Natural killer cell treated with Interleukin-12 subunit alpha and Interleukin-12 subunit beta and Interleukin-15 and Interleukin-18, amount 100 ng/mL, for 72 hours (primary cell): ENCODE results near the gene GAS7. TPM values are rescaled to one million over a fixed set of nuclear protein-coding genes. Genes with fewer than 3 reads are reported as not detected.

ENCODE experiments used
- ATAC-seq, 2 donors: fragments of 150-1000 bp; cut with Tn5 transposase in 1 of 2; sonication (Bioruptor Pico), chemical (Tn5 transposase) in 1 of 2; 2 replicates each; pipeline ENCODE4 v1.10.0; 2021
- DNase-seq: peaks from one replicate; pipeline ENCODE4 v3.0.0; 2022; ENCODE audit warnings: low spot score
- H3K27ac Mint-ChIP-seq, 2 donors: 1 replicate in 1 of 2; 2 replicates in 1 of 2; pipeline ENCODE4 v1.8.0; 2022; ENCODE audit warnings: mixed read lengths in 2 of 2, mild to moderate bottlenecking in 1 of 2, moderate library complexity in 1 of 2
- H3K27me3 Mint-ChIP-seq, 2 donors: 1 replicate in 1 of 2; 2 replicates in 1 of 2; pipeline ENCODE4 v1.8.0; 2022; ENCODE audit warnings: mixed read lengths in 2 of 2
- H3K36me3 Mint-ChIP-seq: one replicate; pipeline ENCODE4 v1.8.0; 2022; ENCODE audit warnings: mixed read lengths
- H3K4me1 Mint-ChIP-seq, 2 donors: 1 replicate in 1 of 2; 2 replicates in 1 of 2; pipeline ENCODE4 v1.8.0; 2022; ENCODE audit warnings: low read depth in 2 of 2, mixed read lengths in 2 of 2, mild to moderate bottlenecking in 1 of 2
- H3K4me3 Mint-ChIP-seq: one replicate; pipeline ENCODE4 v1.8.0; 2022; ENCODE audit warnings: mixed read lengths
- H3K9me3 Mint-ChIP-seq: 2 replicates; pipeline ENCODE4 v1.8.0; 2022; ENCODE audit warnings: mixed read lengths
- total RNA-seq, 2 donors: library from RNA; stranded (reverse); gene quantifications; one replicate each; pipeline ENCODE4 v1.2.3, GENCODE V29; 2022

GAS7 gene
- total RNA-seq, 2 donors from 2014 or later = 4.9 to 5.5 TPM

DNA sequence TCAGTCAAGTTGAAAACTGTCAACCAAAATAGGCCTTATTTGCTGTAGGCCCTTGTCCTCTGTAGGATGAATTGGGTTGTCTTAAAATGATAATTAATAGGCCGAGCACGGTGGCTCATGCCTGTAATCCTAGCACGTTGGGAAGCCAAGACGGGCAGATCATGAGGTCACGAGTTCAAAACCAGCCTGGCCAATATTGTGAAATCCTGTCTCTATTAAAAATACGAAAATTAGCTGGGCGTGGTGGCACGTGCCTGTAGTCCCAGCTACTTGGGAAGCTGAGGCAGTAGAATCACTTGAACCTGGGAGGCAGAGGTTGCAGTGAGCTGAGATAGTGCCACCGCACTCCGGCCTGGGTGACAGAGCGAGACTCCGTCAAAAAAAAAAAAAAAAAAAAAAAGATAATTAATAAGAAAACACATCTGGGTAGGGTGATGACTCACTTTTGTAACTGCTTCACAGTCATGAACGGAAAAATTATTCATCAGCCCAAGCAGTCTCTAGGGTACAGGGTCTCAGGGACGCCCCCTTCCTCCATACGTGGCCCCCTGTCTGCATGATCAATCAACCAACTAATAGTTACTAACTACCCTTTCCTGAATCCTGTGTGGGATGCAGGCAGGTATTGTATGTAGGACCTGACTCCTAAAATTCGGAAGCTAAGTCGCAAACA, 156.4 kb downstream of the GAS7 start:
- H3K4me1 Mint-ChIP-seq = peaks cover 37 to 43% of the 10 kb centered on the region in 2 donors
- no peaks in the 10 kb centered on the region for H3K9me3 Mint-ChIP-seq
- DNase-seq (no peak), ATAC-seq (no peak)
- H3K27me3 Mint-ChIP-seq = no peaks in the 10 kb centered on the region
- no peak overlapping the region for H3K4me3 Mint-ChIP-seq
- no peak overlapping the region for H3K27ac Mint-ChIP-seq
- no peaks in the 10 kb centered on the region for H3K36me3 Mint-ChIP-seq

DNA sequence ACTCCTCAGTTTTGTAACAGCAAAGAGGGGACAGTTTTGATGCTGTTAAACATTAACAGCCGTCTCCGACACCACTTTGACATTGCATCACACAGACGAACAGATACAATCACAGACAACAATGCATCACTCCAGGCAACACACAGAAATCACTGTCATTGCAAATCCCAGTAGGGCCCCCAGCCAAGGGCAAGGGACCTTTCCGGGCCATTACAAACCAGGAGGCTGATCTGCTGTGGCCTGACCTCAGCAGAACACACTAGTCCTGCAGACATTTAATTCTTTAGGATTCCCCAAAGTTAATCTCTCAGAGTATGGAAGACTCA, 157.2 kb downstream of the GAS7 start:
- H3K9me3 Mint-ChIP-seq = no peaks in the 10 kb centered on the region
- H3K27ac Mint-ChIP-seq = no peak overlapping the region
- ATAC-seq (no peak), DNase-seq (peak; percentile 5)
- H3K27me3 Mint-ChIP-seq = no peaks in the 10 kb centered on the region
- H3K36me3 Mint-ChIP-seq = no peaks in the 10 kb centered on the region
- H3K4me1 Mint-ChIP-seq = peaks cover 31 to 42% of the 10 kb centered on the region in 2 donors
- no peak overlapping the region for H3K4me3 Mint-ChIP-seq

DNA sequence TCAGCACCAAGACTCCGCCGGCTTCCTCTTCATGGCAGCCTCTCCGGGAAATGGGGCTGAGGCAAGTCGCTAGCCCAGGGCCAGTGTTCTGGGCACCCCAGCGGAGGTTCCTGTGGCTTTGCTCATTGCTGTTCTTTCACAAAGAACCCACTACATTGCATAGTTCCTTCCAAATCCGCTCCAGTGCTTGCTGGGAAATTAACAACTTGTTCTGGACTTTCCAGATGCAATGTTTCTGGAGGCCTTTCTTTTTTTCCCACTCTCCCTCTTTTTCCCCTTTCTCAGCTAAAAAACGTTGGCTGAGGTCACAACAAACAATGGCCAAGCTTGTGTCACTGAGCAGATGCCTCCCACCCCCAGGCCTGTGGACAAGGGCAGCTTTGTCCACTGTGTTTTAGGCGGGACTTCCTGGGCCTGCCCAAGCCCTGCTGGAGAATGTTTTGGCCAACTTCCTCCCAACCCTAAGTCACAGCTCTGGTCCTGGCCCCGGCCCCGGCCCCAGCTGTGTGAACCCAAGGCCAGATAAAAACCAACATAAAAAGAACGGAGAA, 161.8 kb downstream of the GAS7 start:
- Mint-ChIP-seq H3K27me3 (no peaks in the 10 kb centered on the region), H3K36me3 (no peaks in the 10 kb centered on the region), H3K9me3 (no peaks in the 10 kb centered on the region), H3K27ac (peak overlapping the region in 1 of 2 donors; percentile 71), H3K4me1 (peaks cover 14 to 27% of the 10 kb centered on the region in 2 donors), H3K4me3 (no peak overlapping the region)
- DNase-seq (no peak), ATAC-seq (no peak)

GRCh38 chr17:10035885-10036284, 162.5 kb downstream of the GAS7 start:
- Mint-ChIP-seq H3K9me3 (no peaks in the 10 kb centered on the region), H3K4me1 (peaks cover 14 to 22% of the 10 kb centered on the region in 2 donors), H3K4me3 (no peak overlapping the region), H3K27ac (no peak overlapping the region), H3K27me3 (no peaks in the 10 kb centered on the region), H3K36me3 (no peaks in the 10 kb centered on the region)
- DNase-seq (peak; percentile 28), ATAC-seq (no peak)

DNA sequence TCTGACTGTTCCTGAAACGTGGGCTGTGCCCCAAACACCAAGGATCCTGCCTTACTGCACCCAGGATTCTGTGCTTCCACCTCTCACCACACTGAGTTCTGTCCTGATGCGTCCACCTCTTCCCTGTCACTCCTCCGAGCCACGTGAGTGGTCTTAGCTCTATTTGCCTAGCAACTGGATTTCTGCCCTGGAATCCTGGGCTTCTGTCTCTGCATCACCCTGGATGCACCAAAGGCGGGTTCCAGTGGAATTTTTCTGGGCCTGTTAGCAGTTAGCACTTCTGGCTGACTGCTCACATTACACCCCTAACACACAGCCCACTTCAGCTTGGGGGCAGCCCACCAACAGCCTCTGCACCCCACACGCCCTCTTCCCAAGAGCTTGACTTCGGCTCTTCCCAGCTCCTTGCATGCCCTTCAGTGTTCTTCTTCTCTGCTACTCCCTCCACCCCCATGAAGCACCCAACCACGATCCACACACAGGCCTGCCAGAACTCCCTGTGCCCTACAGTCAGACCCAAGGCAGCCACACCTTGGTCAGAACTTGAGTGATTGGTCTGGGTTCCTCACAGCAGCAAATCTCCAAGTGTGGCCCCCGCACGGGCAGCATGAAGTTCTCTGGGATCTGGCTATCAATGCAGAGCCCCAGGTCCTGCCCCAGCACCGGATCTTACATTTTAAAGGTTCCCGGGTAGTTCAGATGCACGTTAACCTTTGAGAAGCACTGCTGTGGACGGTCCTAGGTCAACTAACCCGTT, 163.5 kb downstream of the GAS7 start:
- DNase-seq (no peak), ATAC-seq (no peak)
- Mint-ChIP-seq H3K27ac (no peak overlapping the region), H3K9me3 (no peaks in the 10 kb centered on the region), H3K27me3 (no peaks in the 10 kb centered on the region), H3K4me3 (no peak overlapping the region), H3K4me1 (peaks cover 5 to 14% of the 10 kb centered on the region in 2 donors), H3K36me3 (no peaks in the 10 kb centered on the region)

DNA sequence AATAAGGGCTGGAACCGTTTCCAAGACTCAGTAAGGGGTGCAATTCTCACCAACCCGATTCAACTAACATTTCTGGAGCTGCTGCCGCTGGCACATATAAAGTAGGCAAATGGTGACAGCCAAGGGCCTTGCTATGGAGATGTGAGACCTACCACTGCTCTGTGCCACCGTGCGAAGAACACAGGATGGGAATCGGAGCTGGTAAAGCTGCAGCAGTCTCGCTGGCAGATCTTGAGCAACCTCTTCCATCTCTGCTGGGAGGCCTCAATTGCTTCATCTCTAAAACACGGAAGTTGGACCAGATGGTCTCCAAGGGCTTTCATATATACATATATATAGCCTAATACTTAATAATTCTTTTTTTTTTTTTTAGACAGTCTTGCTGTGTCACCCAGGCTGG, 164.4 kb downstream of the GAS7 start:
- H3K9me3 Mint-ChIP-seq = no peaks in the 10 kb centered on the region
- ATAC-seq (no peak), DNase-seq (peak; percentile 31)
- no peak overlapping the region for H3K4me3 Mint-ChIP-seq
- no peak overlapping the region for H3K27ac Mint-ChIP-seq
- peaks cover 5 to 12% of the 10 kb centered on the region in 2 donors for H3K4me1 Mint-ChIP-seq
- H3K27me3 Mint-ChIP-seq = no peaks in the 10 kb centered on the region
- no peaks in the 10 kb centered on the region for H3K36me3 Mint-ChIP-seq

DNA sequence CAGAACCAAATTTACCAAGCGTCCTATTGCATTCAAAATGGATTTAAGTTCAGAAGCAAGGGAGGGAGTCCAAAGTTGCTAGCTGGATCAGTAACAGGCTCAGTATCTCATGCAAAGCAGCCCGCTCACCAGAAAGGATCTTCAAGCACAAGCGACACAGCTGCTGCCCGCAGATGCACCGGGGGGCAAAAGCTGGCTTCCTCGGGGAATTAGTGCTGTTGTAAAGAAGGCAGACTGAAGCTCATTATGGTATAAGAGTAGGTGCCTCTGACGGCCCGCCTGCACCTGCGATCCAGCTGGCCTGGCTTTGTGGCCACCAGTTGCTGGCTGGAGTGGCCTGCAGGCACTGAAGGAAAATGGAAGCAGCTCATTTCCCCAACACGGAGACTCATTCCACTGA, 165.0 kb downstream of the GAS7 start:
- Mint-ChIP-seq H3K27me3 (no peaks in the 10 kb centered on the region), H3K4me1 (peaks cover 5 to 11% of the 10 kb centered on the region in 2 donors), H3K9me3 (no peaks in the 10 kb centered on the region), H3K27ac (no peak overlapping the region), H3K36me3 (no peaks in the 10 kb centered on the region), H3K4me3 (no peak overlapping the region)
- peak; percentile 53 for DNase-seq
- no peak for ATAC-seq

- DNase-seq (no peak), ATAC-seq (no peak)
- Mint-ChIP-seq H3K4me1 (peaks cover 5 to 16% of the 10 kb centered on the region in 2 donors), H3K27ac (peak overlapping the region in 1 of 2 donors; percentile 32), H3K27me3 (no peaks in the 10 kb centered on the region), H3K36me3 (no peaks in the 10 kb centered on the region), H3K9me3 (no peaks in the 10 kb centered on the region), H3K4me3 (no peak overlapping the region)
These were observed 166.1 kb downstream of the GAS7 start for GRCh38 chr17:10032118-10032852.

GRCh38 chr17:10031606-10032005, 166.8 kb downstream of the GAS7 start:
- Mint-ChIP-seq H3K4me3 (no peak overlapping the region), H3K4me1 (peaks cover 5 to 12% of the 10 kb centered on the region in 2 donors), H3K27me3 (no peaks in the 10 kb centered on the region), H3K27ac (no peak overlapping the region), H3K9me3 (no peaks in the 10 kb centered on the region), H3K36me3 (no peaks in the 10 kb centered on the region)
- no peak for DNase-seq
- ATAC-seq = no peak

GRCh38 chr17:10031127-10031526, 167.3 kb downstream of the GAS7 start:
- no peak overlapping the region for H3K4me3 Mint-ChIP-seq
- peaks cover 3 to 12% of the 10 kb centered on the region in 2 donors for H3K4me1 Mint-ChIP-seq
- no peak for ATAC-seq
- H3K9me3 Mint-ChIP-seq = no peaks in the 10 kb centered on the region
- peak; percentile 8 for DNase-seq
- H3K27me3 Mint-ChIP-seq = no peaks in the 10 kb centered on the region
- H3K27ac Mint-ChIP-seq = no peak overlapping the region
- H3K36me3 Mint-ChIP-seq = no peaks in the 10 kb centered on the region

GRCh38 chr17:10029129-10029528, 169.3 kb downstream of the GAS7 start:
- no peak for DNase-seq
- no peak for ATAC-seq
- H3K36me3 Mint-ChIP-seq = no peaks in the 10 kb centered on the region
- no peak overlapping the region for H3K4me3 Mint-ChIP-seq
- peaks cover 0 to 9% of the 10 kb centered on the region in 2 donors for H3K4me1 Mint-ChIP-seq
- no peaks in the 10 kb centered on the region for H3K27me3 Mint-ChIP-seq
- H3K9me3 Mint-ChIP-seq = no peaks in the 10 kb centered on the region
- H3K27ac Mint-ChIP-seq = no peak overlapping the region

DNA sequence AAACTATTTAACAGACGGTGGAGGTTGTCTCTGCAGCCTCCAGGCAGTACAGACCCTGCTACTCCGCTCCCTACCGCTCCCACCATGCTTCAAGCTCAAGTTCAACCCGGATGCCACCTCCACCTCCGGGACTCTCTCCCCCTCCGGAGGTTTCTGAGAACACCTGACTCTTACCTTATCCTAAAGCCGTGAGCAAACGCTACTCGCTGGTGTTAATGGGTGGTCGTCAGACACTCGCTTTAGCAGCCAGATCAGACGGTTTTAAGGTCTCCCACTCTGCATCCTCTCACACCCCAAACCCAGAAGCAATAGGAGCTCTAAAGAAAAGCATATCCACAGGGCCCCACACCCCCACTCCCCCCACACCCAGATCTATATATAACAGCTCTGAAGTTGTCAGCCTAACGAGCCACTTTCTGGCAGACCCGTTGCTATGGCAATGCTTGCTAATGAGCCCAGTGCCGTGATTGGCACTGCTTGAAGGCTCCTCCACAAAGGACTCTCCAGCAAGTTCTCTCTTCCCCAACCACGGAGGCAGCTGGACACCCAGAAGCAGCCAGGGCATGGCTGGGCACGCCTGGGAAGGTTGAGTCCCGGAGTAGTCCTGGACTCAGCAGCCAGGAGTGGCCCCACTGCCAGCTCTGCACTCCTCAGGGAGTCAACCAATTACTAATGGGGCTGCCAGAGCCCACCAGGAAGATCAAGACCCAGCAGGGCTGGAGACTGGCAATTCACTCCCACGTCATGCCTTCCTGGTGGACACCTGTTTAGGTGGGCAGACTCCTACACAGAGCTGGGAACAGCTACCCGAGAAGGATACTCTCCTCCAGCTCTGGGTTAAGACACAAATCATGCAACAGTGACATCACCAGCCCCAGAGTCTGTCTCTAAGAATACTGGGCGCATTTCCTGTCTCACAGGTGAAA, 172.2 kb downstream of the GAS7 start:
- H3K4me1 Mint-ChIP-seq = peaks cover 13 to 17% of the 10 kb centered on the region in 2 donors

DNA sequence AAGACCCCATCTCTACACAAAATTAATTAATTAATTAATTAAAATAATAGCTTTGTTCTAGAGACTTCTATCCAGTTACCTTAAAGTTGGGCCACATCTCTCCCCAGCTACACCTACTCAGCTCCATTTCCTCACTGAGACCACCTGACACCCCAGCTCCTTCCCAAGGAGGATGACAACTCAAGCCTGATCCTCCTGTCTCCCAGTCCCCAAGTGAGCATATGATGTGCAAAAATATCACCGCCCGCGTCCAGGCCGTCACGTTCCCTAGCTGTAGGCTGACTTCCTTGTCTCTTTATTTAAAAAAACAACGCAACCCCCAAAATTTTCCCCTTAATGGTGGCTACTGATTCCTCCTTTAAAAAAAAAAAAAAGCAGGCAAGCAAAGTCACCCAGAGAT, 173.2 kb downstream of the GAS7 start:
- no peaks in the 10 kb centered on the region for H3K9me3 Mint-ChIP-seq
- H3K36me3 Mint-ChIP-seq = no peaks in the 10 kb centered on the region
- H3K4me1 Mint-ChIP-seq = peaks cover 17 to 21% of the 10 kb centered on the region in 2 donors
- no peak overlapping the region for H3K4me3 Mint-ChIP-seq
- DNase-seq (no peak), ATAC-seq (no peak)
- H3K27ac Mint-ChIP-seq = no peak overlapping the region
- H3K27me3 Mint-ChIP-seq = no peaks in the 10 kb centered on the region

More for the DNA sequence above, 172.2 kb downstream of the GAS7 start:
- no peak for ATAC-seq
- Mint-ChIP-seq H3K36me3 (no peaks in the 10 kb centered on the region), H3K9me3 (no peaks in the 10 kb centered on the region), H3K4me3 (no peak overlapping the region), H3K27me3 (no peaks in the 10 kb centered on the region), H3K27ac (no peak overlapping the region)
- no peak for DNase-seq
